Activated naive CD4-positive, alpha-beta T cell treated with Interleukin-2 at 50 U/mL for 16 hours (primary cell): ENCODE data around the gene CPNE6.

Experiments
- DNase-seq: peaks from one replicate; pipeline ENCODE4 v3.0.0-alpha.2; 2020

CPNE6 gene

GRCh38 chr14:24055971-24056799 is 15.2 kb upstream of the CPNE6 start:
- DNase-seq: no peak

GRCh38 chr14:24056800-24057184 is 14.6 kb upstream of the CPNE6 start:
- no peak for DNase-seq

DNA sequence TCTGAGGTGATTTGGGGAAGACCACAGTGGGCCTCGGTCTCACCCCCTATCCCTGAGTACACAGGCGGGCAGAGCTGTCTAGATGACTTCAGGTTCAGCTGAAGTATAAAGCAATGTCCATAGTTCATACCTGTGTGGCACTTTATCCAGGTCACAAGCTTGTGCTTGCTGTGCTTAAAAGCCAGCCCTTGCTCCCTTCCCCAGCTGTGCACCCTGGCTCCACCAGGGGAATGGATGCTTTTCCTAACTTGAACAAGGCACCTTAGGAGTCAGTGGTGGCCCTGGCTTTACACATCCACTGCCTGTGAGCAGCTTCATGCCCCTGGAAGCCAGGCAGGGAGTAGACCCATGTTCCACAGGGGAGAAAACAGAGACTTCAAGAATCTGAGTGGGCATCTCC is 14.1 kb upstream of the CPNE6 start:
- DNase-seq: no peak

DNA sequence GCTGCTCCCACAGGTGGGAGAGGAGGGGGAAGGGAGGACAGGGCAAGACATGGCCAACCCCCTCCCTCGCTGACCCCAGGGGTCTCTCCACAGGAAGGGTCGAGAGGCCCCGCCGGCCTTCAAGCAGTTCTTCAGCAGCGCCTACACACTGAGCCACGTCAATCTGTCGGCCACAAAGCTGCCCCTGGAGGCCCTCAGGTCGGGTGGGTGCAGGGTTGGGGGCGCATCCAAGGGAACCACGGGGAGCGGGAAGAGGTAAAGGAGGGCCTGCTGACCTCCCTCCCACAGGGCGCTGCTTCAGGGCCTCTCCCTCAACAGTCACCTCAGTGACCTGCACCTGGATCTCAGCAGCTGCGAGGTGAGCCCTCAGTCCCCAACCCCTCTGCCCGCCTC is 13.5 kb upstream of the CPNE6 start:
- DNase-seq: no peak

- no peak for DNase-seq
Observed at GRCh38 chr14:24058260-24058950, 13.0 kb upstream of the CPNE6 start.

GRCh38 chr14:24058951-24059475 is 12.3 kb upstream of the CPNE6 start:
- DNase-seq: no peak

DNA sequence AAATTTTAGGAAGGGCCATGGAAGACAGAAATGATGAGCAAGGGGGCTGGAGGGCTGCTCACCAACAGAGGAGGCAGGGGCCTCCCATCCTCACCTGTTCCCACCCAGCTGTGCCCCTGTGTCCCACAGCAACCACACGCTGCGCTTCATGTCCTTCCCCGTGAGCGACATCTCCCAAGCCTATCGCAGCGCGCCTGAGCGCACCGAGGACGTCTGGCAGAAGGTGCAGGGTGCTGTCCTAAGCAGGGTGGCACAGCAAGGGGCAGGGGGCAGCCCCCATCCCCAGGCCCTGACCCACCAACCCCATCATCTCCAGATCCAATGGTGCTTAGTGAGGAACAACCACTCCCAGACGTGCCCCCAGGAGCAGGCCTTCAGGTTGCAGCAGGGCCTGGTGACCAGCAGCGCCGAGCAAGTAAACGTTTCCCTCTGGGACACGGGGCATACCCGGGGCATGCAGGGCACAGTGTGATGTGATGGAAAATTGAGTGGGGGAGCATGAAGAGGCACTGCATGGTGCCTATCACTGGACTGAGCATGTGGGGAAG is 11.4 kb upstream of the CPNE6 start:
- no peak for DNase-seq

DNA sequence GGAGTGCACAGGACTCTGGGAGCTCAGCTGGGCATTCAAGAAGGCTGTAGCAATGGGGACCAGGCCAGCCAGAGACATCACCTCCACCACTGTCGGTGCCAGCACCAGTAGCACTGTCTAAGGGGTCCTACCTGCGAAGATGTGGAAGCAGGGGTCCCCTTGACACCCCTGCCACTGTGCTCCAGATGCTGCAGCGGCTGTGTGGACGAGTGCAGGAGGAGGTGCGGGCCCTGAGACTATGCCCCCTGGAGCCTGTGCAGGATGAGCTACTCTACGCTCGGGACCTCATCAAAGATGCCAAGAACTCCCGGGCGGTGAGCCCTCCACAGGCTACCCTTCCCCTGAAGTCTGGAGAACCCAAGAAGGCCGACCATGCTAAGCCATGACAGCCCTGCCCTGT is 10.9 kb upstream of the CPNE6 start:
- no peak for DNase-seq

GRCh38 chr14:24060984-24061913 is 10.1 kb upstream of the CPNE6 start:
- no peak for DNase-seq

DNA sequence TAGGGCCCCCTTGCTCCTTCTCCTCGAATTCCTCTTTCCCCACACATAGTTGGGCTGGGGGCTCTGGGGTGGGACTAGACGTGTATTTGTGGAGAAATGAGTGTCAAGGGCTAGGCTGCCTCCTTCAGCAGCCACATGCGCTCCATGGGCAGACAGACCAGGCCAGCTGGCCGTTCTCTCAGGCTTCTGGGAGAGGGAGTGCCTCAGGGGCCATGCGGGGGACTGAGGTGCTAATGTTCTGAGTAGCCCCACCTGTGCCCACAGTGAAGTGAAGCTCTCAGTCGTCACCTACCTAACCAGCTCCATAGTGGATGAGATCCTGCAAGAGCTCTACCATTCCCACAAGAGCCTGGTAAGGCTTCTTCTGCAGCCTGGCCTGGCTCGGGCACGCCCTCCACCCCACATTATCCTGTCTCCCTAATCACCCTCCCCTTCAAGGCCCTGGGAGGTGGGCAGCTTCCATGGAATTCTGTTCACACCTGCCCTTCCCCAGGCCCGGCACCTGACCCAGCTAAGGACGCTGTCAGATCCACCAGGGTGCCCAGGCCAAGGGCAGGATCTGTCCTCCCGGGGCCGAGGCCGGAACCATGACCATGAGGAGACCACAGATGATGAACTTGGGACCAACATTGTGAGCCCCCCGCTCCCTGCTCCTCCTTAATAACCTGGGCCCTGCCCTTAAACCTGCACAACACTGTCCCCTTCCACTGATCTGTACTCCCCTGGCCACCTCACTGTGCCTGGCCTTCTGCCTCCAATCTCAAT is 9.0 kb upstream of the CPNE6 start:
- DNase-seq: no peak

DNA sequence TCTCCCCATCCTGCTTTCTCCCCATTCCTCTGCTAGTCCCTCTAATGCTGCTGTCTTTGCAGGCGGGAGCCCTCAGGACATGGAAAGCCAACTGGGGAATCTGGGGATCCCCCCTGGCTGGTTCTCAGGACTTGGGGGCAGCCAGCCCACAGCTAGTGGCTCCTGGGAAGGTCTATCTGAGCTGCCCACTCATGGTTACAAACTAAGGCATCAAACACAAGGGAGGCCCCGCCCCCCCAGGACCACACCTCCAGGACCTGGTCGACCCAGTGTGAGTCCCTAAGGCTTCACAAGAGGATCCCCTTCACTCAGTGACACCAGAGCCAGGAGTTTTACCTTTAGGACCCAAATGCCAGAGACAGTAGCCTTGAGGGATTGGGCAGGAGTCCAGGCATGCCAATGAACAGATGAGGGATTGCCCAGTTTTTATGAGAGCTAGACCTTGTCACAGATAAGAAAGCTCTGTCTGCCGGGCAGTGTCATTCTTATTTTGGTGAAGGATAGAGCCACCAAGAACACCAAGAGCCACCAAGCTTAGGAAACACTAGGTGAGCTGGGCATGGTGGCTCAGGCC is 8.0 kb upstream of the CPNE6 start:
- DNase-seq: no peak

- no peak for DNase-seq
Observed at GRCh38 chr14:24064091-24064795, 7.1 kb upstream of the CPNE6 start.

DNA sequence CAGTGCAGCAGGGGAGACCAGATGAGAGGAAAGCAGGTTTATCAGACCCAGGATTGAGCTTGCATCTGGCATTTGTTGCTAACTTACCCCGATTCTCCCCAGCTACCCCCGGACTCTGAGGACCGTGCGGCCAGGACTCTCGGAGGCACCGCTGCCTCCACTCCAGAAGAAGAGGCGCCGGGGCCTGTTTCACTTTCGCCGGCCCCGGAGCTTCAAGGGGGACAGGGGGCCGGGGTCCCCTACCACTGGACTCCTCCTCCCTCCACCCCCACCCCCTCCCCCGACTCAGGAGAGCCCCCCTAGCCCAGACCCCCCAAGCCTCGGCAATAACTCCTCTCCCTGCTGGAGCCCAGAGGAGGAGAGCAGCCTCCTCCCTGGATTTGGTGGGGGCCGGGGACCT is 6.5 kb upstream of the CPNE6 start:
- DNase-seq: no peak

DNA sequence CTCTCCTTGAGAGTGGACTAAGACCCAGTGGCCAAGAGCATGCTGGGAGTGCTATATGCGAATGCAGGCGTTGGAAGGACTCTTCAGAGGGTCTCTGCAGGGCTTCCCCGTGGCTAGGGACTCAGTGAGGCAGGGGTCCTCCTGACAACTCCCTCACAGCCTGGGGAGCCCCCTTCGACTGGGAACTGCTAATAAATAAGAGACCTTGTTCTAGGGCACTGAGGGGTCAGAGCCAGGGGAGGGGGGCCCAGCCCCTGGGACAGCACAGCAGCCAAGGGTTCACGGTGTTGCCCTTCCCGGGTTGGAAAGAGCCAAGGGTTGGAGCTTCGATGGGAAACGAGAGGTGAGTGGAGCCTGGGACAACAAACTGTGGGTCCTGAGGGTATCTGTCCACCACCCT is 6.0 kb upstream of the CPNE6 start:
- no peak for DNase-seq

DNA sequence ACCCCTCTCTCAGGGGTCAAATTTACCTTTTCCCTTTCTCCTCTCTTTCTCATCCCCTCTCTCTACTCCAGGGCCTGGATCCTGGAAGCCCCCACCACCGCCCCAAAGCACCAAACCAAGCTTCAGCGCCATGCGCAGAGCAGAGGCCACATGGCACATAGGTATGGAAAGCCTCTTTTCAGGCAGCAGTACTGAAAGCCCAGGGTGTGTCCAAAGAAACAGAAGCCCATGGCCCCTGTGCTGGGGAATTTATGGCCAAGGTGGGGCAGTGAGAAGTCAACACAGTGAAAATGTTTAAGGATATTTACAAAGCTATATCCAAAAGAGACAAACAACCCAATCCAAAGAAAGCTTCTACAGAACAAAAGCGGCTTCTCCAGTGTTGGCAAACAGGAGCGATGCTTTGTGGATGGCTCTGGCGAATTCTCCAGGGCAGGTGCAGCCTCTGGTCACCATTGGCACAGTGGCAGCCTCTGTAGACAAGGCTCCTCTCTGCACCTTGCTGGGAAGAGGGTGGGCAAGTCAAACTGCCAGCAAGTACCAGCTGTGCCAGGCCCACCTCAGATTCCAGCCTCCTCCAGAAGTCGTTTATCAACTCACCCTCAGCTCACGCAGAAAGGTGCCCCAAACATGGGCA is 4.7 kb upstream of the CPNE6 start:
- no peak for DNase-seq

DNA sequence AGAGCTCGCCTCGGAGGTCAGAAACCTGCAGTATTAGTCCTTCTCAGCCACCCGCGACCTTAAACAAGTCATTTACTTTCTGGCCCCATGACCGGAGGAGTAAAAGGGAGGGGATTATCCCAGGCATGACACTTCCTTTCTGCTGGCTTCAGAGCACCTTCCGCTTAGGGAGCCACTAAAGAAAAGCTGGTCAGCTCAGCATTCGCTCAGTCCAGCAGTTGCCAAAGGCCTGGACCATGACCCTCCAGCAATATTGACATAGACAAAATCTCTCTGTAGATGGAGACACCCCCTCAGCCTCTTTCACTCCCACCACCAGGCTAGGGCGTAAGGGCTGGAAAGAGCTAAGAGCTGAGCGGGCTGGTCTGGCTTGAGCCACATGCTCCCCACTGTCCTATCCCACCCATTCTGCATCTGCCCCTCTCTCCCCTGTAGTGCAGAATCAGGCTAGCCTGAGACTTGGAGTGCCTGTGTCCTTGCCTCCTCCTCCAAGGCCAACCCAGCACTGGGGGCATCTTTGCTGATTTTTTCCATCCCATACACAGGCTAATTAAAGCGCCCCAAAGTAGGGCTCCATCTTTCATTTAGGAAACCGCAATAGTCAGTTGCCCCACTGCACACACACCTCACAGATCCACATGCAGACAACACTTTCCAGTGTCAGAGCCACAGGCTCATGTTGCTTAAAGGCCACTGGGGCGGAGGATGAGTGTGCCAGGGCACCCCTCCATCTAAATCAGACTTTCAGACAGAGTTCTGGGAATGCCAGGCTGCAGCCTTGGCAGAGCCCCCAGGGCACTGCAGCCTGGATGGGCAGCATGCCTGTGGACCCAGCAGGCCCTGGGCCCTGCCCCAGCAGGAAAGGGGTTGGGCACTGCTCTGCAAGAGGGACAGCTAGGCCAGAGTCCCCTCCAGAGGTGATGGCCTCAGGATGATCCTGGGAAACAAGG is 4.0 kb upstream of the CPNE6 start:
- DNase-seq: no peak

DNA sequence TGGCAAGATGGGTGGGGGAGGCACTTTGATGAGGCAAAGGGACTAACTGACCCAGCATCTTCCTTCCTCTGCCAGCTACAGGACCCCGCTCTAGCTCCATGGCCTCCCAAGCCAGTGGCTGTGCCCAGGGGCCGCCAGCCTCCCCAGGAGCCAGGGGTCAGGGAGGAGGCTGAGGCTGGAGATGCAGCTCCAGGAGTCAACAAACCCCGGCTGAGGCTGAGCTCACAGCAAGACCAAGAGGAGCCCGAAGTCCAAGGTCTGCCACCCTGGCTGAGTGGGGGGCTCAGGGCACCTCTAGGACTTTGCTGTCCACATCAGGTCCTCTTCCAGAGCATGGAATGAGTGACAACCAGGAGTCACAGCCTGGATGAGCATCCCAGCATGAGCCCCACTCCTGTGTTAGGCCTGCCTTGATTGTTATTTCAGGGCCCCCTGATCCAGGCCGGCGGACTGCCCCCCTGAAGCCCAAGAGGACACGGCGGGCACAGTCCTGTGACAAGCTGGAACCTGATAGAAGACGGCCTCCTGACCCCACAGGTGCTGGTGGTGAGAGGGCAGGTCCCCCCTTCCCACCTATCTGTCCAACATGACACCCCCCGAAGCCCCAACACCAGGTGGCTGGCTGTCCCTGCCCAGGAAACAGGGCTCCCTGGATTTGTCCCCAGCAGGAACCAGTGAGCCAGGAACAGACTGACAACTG is 2.5 kb upstream of the CPNE6 start:
- no peak for DNase-seq

DNA sequence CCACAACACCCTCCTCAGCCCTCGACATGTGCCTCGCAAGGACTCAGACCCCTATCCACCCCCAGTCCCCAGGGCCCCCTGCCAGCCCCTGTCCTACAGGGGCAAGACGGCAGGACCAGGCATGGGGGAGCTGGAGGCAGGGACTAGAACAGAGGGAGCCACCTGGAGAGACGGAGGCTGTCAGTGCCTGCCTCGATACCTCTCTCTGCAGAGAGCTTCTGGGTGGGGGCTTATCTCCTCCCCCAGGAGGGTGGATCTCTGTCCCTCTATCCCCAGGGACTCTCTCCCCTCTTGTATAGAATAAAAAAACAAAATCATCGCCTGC is 2.0 kb upstream of the CPNE6 start:
- DNase-seq: no peak
